HCEC 1CT (cell line): ENCODE data around the gene SRMS.

ENCODE experiments used
- DNase-seq: peaks from one replicate; pipeline ENCODE4 v3.0.0-alpha.2; 2017

Gene SRMS

GRCh38 chr20:63551068-63551467 is 3.5 kb upstream of the SRMS start:
- DNase-seq = no peak

- DNase-seq = no peak
These were observed 2.2 kb upstream of the SRMS start for GRCh38 chr20:63549679-63550282.

- no peak for DNase-seq
These were observed 1.5 kb upstream of the SRMS start for GRCh38 chr20:63549019-63549418.

- DNase-seq = no peak
These were observed 993 bp upstream of the SRMS start for GRCh38 chr20:63548542-63548941.

GRCh38 chr20:63546956-63547724 is 409 bp downstream of the SRMS start:
- DNase-seq = no peak

- no peak for DNase-seq
These were observed 1.1 kb downstream of the SRMS start for GRCh38 chr20:63546256-63546955.

GRCh38 chr20:63545814-63546213 is 1.7 kb downstream of the SRMS start:
- no peak for DNase-seq

GRCh38 chr20:63544958-63545516 is 2.5 kb downstream of the SRMS start:
- DNase-seq = no peak

- DNase-seq = no peak
These were observed 3.1 kb downstream of the SRMS start for GRCh38 chr20:63544241-63544957.

- DNase-seq = no peak
These were observed 3.8 kb downstream of the SRMS start for GRCh38 chr20:63543733-63544132.

GRCh38 chr20:63543131-63543530 is 4.4 kb downstream of the SRMS start:
- DNase-seq = no peak

GRCh38 chr20:63542696-63543095 is 4.9 kb downstream of the SRMS start:
- DNase-seq = no peak

- DNase-seq = no peak
These were observed 5.5 kb downstream of the SRMS start for GRCh38 chr20:63542031-63542559.

GRCh38 chr20:63541371-63541770 is 6.2 kb downstream of the SRMS start:
- DNase-seq = no peak

GRCh38 chr20:63540417-63541186 is 6.9 kb downstream of the SRMS start:
- no peak for DNase-seq

GRCh38 chr20:63539441-63540370 is 7.8 kb downstream of the SRMS start:
- no peak for DNase-seq

- DNase-seq = no peak
These were observed 8.5 kb downstream of the SRMS start for GRCh38 chr20:63539092-63539430.

- DNase-seq = peak; percentile 29
These were observed 9.1 kb downstream of the SRMS start for GRCh38 chr20:63538204-63539091.

GRCh38 chr20:63537525-63538203 is 9.9 kb downstream of the SRMS start:
- DNase-seq = peak; percentile 96
